ENCODE data around the gene BBOX1. TPM values are rescaled to one million over a fixed set of nuclear protein-coding genes. Genes with fewer than 3 reads are reported as not detected.

BBOX1 gene
- total and polyA plus RNA-seq, 2 of the 8 experiments (the other 6 are each of a cell fraction or from before 2014, with no cell fraction given): not detected

DNA sequence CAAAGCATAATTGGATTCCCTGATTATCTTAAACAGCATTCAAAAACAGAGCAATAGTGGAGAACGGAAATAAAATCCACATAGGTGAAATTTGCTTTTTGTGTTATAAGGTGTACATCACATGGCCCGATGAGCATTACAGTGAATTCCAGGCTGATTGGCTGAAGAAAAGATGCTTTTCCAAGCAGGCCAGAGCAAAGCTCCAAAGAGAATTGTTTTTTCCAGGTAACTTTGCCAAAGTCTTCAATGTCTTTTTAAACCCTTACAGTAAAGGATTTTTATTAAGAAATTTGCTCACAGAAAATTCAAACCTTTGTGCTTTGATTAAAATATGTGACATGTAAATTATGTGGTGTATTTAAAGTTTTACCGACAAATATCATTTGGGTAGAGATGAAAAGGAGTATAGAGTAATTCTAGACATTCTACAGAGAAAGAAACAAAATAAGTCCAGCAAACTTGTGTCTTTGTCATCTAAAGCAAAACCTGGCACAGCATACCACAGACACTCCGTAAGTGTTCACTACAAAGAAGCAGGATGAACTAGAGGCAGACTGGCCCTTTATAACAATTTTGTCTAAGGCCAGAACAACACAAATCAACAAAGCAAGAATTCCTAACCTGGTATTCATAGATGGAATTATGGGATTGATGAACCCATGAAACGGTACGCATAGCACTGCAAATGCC is 16.6 kb downstream of the BBOX1 start:
- no peak overlapping the region for H3K4me3 ChIP-seq (ENCODE audit: extremely low read depth in 1 of 4, insufficient read depth in 2 of 4, low read depth in 3 of 4, low read length in 4 of 4)
- no peak overlapping the region for H2BK20ac ChIP-seq (ENCODE audit: low read length)
- DNase-seq (ENCODE audit: low read depth in 1 of 2, low spot score in 2 of 2) (no peak), FAIRE-seq (no peak)
- no peak overlapping the region for H2AFZ ChIP-seq (ENCODE audit: low read length)
- no peak overlapping the region for H3K27ac ChIP-seq (ENCODE audit: low read depth, low read length)
- no peaks in the 10 kb centered on the region for H3K79me2 ChIP-seq (ENCODE audit: control insufficient read depth in 1 of 2, insufficient read depth in 2 of 2, low read length in 2 of 2)
- H2BK15ac ChIP-seq (ENCODE audit: low read length): no peak overlapping the region
- no peak overlapping the region for H4K5ac ChIP-seq (ENCODE audit: insufficient read length, low read depth, low read length)
- POLR2A ChIA-PET (ENCODE audit: partially characterized antibody): no interaction called here
- no peak overlapping the region for H2BK120ac ChIP-seq (replicated peaks; ENCODE audit: low read depth, low read length)
- no peak overlapping the region for H3K14ac ChIP-seq (ENCODE audit: insufficient read length)
- H4K8ac ChIP-seq (ENCODE audit: extremely low read depth, insufficient read depth, low read length): no peak overlapping the region
- no peak overlapping the region for H3K18ac ChIP-seq (ENCODE audit: extremely low read depth, low read length)
- H3K9ac ChIP-seq (replicated peaks in 1 of 4; ENCODE audit: extremely low read depth in 1 of 4, low read depth in 3 of 4, low read length in 3 of 4): no peak overlapping the region
- no peak overlapping the region for H3K4ac ChIP-seq (replicated peaks; ENCODE audit: insufficient read length, low read depth, low read length)
- H2BK12ac ChIP-seq (ENCODE audit: low read depth, low read length): no peak overlapping the region
- WGBS, 2 experiments (ENCODE audit: extremely low coverage in 1 of 2, insufficient coverage in 1 of 2, insufficient read length in 1 of 2, insufficient replicate concordance in 2 of 2, low coverage in 1 of 2, low lambda C conversion rate in 2 of 2, missing lambda C conversion rate in 1 of 2): 94% methylated on average over 6 of the region's 6 CpGs; no CpG with 5 or more reads in 1 of the 2 experiments
- no peaks in the 10 kb centered on the region for H3K4me1 ChIP-seq (replicated peaks in 1 of 4; ENCODE audit: control insufficient read depth in 3 of 4, insufficient read depth in 4 of 4, low read length in 3 of 4)
- no peak overlapping the region for H3K23ac ChIP-seq (ENCODE audit: insufficient read length)
- H2BK5ac ChIP-seq (ENCODE audit: low read depth, low read length): no peak overlapping the region
- no peaks in the 10 kb centered on the region for H3K9me3 ChIP-seq (ENCODE audit: insufficient read depth in 2 of 2, low read depth in 1 of 2, low read length in 1 of 2)
- no peaks in the 10 kb centered on the region for H4K20me1 ChIP-seq (replicated peaks in 1 of 2; ENCODE audit: control insufficient read depth in 1 of 2, insufficient read depth in 2 of 2, low read length in 2 of 2)
- H3K36me3 ChIP-seq (ENCODE audit: control insufficient read depth in 2 of 4, insufficient read depth in 4 of 4, low read length in 3 of 4): no peaks in the 10 kb centered on the region
- TF ChIP-seq NANOG (IDR thresholded peaks at IDR 0.05; ENCODE audit: insufficient read depth, low read depth, low read length, poor library complexity, severe bottlenecking): no peak
- TF ChIP-seq MAFK (IDR thresholded peaks at IDR 0.05; ENCODE audit: low read depth, low read length): no peak
- H3K23me2 ChIP-seq (ENCODE audit: low read depth, low read length): no peaks in the 10 kb centered on the region
- no peak overlapping the region for H3K56ac ChIP-seq (replicated peaks; ENCODE audit: insufficient read length, low read depth, low read length)
- H3K27me3 ChIP-seq (replicated peaks in 1 of 4; ENCODE audit: control insufficient read depth in 3 of 4, extremely low read depth in 1 of 4, insufficient read depth in 3 of 4, low read length in 3 of 4): no peaks in the 10 kb centered on the region
- no peak overlapping the region for H3K4me2 ChIP-seq (ENCODE audit: insufficient read depth in 1 of 2, low read depth in 2 of 2, low read length in 2 of 2)
- H4K91ac ChIP-seq (replicated peaks; ENCODE audit: insufficient read length, low read length): no peak overlapping the region
- no peak overlapping the region for H2AK5ac ChIP-seq (ENCODE audit: low read depth, low read length)
- CTCF ChIA-PET (ENCODE audit: partially characterized antibody): interaction anchor here (0.6 kb wide), 1 partner anchor 729 kb away, joined by 3 read pairs; no protein-coding TSS in a partner anchor
- no peaks in the 10 kb centered on the region for H3K79me1 ChIP-seq (ENCODE audit: low read depth, low read length)

Measured in H1 (cell line).